GM12874 (cell line): ENCODE data around the gene SQOR.

Source experiments
- CTCF ChIP-seq: IDR thresholded peaks from 2 replicates; pipeline ENCODE4 v1.5.1; 2011; ENCODE audit warnings: low read depth, mild to moderate bottlenecking, control low read depth, low read length, moderate library complexity; ENCODE audit not compliant: insufficient read depth

Gene SQOR

GRCh38 chr15:45650889-45651525 is 16.2 kb downstream of the SQOR start:
- TF ChIP-seq CTCF, result no peak

GRCh38 chr15:45653702-45654424 is 19.0 kb downstream of the SQOR start:
- TF ChIP-seq CTCF, result no peak

GRCh38 chr15:45654749-45655148 is 19.9 kb downstream of the SQOR start:
- no peak for TF ChIP-seq CTCF

GRCh38 chr15:45657254-45657653 is 22.4 kb downstream of the SQOR start:
- TF ChIP-seq CTCF, result no peak

- TF ChIP-seq CTCF, result no peak
Observed at GRCh38 chr15:45657764-45658545, 23.1 kb downstream of the SQOR start.

GRCh38 chr15:45660231-45660979 is 25.6 kb downstream of the SQOR start:
- TF ChIP-seq CTCF, result no peak

- TF ChIP-seq CTCF, result no peak
Observed at GRCh38 chr15:45662375-45662774, 27.5 kb downstream of the SQOR start.
